HG03439 (cell line): ENCODE data around the gene ZNF573.
"Not testable (repeated sequence)": the region's sequence is repeated elsewhere in the genome, so short reads cannot be mapped to it uniquely, and the experiment has no call there.

Source experiments
- ATAC-seq: cut with Tn5 transposase; IDR thresholded peaks from one replicate; pipeline ENCODE4 v1.9.1; 2021; ENCODE audit warnings: mild to moderate bottlenecking, moderate library complexity; ENCODE audit not compliant: unreplicated experiment

Gene ZNF573

DNA sequence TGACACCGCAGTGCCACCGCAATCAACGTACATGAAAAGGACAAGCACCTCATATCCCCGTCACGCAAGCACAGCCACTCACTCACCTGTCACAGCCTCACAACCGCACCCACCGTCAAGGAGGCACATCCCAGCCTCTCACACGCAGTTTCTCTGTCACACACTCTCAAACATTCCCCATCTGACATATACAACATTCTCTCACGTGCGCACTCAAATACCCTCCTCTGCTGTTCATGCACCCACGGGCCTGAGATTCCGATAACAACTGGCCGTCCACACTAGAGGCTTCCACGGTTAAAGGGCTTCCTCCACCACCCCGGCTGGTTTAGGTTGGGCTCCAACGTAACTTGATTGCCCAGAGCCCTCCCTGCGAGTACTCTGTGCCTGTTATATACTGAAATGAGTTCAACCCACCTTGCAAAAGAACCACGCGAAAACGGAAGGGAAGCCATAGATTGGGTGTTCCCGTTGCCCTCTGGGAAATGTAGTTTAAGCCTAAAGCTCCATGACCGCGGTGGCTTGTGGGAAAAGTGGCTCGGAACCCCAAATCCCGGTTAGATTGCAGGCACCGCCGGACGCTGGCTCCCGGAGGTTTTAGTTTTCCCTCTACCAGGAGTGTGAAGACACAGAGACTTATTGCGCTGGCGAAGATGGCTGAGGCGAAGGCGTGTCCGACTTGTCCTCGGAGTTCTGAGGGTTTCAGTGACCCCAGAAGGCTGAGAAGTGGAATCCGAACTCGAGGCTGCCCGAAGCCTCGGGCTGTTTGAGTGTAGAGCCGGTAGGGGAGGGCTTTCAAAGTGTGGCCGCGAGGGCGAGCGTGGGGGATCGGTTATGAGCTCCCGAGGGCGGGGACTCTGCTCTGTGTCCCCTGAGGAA is at the start of gene ZNF573:
Gene ZNF573, minus strand, starts transcription at position 460 of the 879 bp plus-strand sequence. CDS start 5,857 bp downstream, outside the sequence.
- peak; percentile 81 for ATAC-seq

DNA sequence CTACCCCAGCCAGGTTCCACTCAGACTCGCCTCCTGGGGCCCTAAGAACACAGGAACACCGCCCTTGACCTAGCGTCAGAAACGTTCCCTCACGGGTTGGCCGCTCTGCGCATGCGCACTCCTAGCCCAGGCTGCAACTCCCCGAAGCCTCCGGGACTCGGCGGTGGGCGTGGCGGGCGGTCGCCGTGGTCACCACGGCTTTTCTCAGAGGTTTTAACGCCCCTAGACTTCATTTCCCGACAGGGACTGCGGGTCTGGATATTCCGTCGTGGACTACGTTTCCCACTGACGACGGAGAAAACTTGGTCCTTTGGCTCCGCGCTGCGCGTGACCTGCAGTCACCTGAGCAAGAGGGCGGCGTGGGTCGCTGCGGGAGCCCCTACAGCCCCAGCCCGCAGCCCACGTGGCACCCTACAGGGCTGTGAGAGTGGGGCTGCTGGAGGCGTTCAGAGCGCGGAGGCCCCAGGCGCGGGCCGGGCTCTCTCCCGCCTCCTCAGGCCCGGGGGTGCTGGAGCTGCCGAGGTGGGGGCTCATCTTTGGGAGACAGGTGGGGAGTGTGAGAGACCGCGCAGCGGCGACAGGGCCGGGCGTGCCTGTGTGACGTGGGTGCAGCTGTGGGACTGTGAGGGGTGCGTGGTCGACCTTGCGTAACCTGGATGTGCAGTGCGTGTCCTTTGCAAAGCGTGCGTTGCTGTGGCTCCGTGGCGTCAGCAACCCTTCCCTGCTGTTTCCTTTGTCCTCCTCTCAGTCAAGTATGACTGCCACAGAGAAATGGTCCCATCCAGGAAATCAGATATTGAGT is 38.0 kb upstream of the ZNF573 start:
- no peak for ATAC-seq

DNA sequence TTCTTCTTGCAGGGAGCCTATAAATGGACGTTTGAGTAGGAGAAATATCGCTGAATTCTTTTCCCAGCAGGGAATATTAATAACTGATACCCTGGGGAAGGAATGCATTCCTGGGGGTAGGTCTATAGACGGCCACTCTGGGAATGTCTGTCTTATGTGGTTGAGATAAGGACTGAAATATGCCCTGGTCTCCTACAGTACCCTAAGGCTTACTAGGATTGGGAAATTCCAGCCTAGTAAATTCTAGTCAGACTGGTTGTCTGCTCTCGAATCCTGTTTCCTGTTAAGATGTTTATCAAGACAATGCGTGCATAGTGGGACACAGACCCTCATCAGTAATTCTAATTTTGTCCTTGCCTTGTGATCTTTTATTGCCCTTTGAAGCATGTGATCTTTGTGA is 36.2 kb upstream of the ZNF573 start:
- ATAC-seq, result not testable (repeated sequence)

DNA sequence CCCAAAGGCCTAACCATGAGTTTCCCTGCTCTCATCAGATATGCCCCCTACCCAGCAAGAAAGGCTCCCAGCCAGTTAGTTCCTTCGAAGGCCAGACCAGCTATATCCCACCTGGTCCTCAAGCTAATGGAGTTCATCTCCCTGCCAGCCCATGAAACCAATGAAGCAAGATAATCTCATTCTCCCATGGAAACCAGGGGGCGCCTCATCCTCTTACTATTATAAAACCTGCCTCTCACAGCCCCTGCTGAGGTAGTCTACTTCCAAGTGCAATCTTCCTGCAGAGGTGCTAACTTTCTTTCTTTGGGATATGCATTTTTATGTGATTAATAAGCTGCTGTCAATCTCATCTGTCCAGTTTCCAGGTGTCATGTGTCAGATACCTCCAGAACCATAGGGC is 34.0 kb upstream of the ZNF573 start:
- no peak for ATAC-seq

DNA sequence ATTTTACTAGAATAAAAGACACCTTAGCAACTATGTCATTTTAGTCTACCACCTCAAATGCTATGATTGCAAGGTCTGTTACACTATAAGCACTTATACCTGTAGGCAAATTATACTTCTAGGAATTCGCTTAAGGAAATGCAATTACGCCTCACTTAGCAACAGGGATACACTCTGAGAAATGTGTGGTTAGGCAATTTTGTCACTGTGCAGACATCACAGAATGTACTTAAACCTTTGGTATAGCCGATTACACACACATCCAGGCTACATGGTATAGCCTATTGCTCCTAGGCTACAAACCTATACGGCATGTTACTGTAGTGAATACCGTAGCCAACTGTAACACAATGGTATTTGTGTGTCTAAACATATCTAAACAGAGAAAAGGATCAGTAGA is 30.0 kb upstream of the ZNF573 start:
- no peak for ATAC-seq

DNA sequence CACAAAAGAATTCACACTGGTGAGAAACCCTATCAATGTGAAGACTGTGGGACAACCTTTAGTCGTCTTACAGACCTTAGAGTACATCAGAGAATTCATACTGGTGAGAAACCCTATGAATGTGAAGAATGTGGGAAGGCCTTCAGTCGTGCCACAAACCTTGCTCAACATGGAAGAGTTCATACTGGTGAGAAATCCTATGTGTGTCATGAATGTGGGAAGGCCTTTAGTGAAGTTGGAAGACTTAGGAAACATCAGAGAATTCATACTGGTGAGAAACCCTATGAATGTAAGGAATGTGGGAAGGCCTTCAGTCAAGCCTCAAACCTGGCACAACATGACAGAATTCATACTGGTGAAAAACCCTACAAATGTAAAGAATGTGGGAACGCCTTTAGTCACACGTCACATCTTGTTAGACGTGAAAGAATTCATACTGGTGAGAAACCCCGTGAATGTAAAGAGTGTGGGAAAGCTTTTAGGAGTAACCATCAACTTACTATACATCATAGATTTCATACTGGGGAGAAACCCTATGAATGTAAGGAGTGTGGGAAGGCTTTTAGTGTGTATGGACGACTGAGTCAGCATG is 24.0 kb upstream of the ZNF573 start:
- ATAC-seq, result no peak

DNA sequence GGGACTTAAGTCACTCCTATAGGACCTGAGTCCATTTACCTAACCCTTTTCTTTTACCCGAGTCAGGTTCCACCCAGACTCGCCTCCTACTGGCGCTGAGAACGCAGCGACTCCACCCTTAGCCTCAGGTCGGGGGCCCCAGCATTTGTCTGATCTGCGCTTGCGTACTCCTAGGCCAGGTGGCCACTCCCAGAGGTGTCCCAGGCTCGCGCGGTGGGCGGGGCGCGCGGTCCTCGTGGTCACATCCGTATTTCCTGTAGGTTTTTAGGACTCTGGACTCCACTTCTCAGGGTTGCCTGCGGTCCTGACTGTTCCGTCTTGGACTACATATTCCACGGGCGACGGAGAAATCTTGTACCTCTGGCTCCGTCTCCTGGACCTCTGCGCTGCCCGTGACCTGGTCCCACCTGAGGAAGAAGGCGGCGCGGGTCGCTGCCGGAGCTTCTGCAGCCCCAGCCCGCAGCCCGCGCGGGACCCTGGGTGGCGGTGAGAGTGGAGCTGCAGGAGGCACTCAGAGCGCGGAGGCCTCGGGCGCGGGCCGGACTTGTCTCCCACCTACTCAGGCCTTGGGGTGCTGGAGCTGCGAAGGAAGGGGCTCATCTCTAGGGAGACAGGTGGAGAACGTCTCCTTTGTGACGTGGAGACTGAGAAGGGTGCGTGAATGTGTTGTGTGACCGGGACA is 11.0 kb upstream of the ZNF573 start:
- no peak for ATAC-seq

DNA sequence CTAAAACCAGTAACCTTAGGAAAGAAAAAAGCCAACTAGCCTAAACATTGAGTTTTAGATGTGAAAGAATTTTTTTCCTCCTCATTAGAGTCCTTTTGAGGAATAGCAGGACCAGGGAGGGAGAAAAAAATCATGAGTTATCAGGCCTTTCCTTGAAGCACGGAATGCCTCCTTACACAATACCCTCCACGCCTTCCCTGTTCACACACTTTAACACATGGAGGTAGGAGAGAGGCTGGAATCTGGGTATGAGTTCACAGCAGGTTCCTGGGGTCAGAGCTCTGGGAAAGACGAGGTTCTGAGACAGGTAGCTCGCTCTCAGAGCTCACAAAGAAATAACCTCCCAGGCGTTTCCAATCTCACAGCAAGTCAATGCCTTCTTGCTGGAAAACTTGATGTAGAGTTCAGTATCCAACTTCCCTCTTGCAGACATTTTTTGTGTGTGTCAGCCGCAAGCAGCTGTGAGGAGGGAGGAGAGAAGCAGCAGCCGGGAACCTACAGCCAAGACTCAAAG is 716 bp downstream of the ZNF573 start:
- ATAC-seq, result peak; percentile 17

DNA sequence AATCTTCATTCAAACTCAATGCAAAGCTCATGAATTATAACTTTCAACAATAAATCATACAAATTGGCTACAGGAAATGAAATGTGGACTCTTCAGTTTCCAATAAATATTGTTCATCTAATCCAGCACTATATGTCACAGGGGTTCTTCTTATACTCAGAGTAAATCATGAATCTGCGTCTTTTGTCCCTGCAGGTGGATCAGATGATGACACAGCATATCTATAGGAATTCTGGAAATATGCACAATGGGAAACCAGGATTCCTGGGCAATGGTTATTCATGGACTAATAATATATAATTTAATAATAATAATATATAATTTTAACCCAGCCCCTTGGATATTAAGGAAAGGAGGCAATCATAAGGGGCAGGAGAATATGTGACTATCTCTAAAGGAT is 8.4 kb downstream of the ZNF573 start:
- no peak for ATAC-seq

DNA sequence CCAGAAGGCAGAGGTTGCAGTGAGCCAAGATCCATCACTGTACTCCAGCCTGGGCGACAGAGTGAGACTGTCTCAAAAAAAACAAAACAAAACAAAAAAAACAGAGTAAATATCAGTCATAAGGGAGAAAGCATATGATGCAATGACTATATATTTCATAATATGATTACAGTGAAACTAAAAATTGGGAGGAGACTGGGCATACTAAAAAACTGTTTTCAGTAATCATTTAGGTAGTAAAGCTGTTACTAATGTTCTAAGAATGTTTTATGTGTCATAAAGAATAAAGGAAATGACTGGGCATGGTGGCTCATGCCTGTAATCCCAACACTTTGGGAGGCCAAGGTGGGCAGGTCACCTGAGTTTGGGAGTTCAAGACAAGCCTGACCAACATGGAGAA is 15.9 kb downstream of the ZNF573 start:
- ATAC-seq, result no peak

DNA sequence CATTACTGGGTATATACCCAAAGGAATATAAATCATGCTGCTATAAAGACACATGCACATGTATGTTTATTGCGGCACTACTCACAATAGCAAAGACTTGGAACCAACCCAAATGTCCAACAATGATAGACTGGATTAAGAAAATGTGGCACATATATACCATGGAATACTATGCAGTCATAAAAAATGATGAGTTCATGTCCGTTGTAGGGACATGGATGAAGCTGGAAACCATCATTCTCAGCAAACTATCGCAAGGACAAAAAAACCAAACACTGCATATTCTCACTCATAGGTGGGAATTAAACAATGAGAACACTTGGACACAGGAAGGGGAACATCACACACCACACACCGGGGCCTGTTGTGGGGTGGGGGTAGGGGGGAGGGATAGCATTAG is 21.7 kb downstream of the ZNF573 start:
- not testable (repeated sequence) for ATAC-seq

DNA sequence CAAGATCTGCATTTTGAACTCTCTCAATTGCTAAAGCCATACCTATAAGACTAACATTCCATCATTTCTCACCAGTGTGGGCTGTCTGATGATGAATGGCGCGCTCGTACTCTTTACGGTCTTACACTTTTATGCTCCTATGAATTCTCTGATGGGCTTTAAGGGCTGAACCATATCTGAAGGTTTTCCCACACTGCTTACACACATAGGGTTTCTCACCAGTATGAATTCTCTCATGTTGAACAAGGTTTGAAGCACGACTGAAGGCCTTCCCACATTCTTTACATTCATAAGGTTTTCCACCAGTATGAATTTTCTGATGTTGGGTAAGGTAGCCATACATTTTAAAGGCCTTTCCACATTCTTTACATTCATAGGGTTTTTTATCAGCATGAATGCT is 41.0 kb downstream of the ZNF573 start:
- ATAC-seq, result no peak

DNA sequence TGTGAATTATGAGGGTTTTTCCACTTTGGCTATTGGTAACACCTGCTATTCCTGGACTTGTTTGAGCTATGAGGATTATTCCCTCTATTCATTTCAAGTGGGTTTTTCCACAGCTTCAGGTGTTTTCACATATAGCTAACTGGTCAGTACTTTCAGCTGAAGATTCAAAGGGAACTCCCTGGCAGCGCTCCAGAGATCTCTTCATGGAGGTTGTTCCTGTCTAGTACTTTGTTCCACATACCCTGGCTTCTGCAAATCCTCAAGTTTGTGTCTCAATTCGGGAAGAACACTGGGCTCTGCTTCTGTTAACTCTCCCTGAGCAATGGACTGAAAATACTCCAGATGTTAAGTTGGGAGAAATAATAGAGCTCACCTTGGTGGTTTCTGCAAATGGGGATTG is 54.2 kb downstream of the ZNF573 start:
- no peak for ATAC-seq

DNA sequence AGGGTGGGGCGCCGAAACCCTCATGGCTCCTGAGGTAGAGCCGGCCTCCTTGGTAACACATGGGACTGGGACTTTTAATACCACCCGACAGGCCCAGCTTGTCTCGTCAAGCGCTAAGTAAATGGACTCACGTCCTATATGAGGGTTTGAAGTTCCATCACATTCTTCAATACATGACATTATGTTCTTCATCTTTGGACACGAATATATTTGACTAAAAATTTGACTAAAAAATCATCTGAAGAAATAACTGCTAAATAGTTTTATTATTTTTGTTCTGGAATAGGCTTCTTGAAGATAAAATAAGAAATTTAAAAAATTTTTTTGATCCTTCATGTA is 59.5 kb downstream of the ZNF573 start:
- no peak for ATAC-seq

DNA sequence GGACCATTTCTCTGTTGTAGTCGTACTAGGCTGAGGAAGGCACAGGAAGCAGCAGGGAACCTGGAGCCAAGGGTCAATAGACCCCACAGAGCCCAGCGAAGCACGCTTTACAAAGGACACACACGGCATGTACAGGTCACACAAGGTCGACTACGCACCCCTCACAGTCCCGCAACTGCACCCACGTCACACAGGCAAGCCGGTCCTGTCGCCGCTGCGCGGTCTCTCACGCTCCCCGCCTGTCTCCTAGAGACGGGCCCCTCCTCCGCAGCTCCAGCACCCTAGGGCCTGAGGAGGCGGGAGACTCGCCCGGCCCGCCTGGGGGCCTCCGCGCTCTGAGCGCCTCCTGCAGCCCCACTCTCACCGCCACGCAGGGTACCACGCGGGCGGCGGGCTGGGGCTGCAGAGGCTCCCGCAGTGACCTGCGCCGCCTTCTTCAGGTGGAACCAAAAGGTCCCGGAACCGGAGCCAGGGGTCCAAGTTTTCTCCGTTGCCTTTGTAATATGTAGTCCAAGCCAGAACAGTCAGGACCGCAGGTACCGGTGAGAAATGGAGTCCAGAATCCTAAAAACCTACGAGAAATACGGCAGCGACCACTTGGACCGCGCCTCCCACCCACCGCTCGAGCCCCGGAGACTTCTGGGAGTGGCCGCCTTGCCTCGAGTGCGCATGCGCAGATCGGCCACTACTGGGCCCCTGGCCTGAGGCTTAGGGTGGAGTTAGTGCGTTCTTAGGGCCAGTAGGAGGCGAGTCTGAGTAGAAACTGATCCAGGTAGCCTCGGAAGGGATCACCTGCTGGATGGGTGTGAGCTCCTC is 60.1 kb downstream of the ZNF573 start, which contains the start of gene ZNF607:
Gene ZNF607, minus strand, starts transcription at position 651 of the 816 bp plus-strand sequence. CDS start 8,143 bp downstream, outside the sequence.
- peak; percentile 88 for ATAC-seq

DNA sequence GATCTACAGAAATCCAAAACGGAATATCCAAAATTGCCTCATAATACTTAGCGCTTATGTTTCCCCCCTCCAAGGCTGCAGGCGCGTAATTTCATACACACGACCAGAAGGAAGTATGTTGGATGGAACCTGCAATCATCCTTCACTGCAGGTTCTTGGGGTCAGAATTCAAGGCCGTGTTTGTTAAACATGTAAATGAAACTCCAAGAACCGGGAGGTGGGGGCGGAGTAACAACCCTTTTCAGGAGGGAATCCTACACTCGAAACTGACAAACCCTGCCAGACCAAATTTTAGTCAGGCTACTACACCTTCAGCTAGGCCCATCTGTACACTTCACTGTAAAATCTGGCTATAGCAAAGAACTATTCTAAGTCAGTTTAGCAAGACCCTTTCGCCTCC is 61.1 kb downstream of the ZNF573 start:
- no peak for ATAC-seq

DNA sequence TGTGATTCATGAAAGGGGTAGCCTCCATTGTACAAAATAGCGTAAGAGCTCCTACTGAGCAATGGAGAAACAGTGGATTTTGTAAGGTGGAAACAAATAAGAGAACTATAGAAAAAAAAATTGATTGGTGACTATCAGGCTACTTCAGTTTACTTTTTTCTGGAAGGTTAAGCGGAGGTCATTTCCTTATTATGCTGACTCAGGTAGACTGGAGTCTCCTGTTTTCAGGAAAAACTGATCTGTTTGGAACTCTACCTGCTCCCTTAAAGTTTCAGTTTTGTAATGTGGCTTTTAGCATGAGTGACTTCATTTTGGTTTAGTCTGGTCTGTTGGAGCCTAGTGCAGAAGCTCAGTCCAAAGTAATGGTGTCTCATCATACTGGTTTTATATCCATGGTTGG is 63.2 kb downstream of the ZNF573 start:
- no peak for ATAC-seq

DNA sequence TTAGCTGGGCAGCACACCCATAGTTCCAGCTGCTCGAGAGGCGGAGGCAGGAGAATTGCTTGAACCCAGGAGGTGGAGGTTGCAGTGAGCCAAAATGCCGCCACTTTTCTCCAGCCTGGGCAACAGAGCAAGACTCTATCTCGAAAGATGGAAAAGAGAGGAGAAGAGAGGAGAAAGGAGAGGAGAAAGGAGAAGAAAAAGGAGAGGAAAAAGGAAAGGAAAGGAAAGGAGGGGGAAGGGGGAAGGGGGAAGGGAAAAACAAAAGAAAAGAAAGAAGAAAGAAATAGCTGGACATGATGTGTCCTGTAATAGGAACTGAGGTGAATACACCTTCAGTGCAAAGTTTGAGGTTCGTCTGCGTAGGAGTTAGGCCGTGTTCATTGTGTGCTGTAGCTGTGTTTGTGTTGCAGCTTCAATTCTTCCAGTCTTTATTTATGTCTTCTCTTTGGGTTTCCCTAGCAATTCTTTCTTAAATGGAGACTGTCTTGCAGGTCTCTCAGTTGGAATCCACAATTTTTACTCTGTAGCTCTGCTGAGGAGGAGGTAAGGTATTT is 73.3 kb downstream of the ZNF573 start:
- ATAC-seq, result no peak

DNA sequence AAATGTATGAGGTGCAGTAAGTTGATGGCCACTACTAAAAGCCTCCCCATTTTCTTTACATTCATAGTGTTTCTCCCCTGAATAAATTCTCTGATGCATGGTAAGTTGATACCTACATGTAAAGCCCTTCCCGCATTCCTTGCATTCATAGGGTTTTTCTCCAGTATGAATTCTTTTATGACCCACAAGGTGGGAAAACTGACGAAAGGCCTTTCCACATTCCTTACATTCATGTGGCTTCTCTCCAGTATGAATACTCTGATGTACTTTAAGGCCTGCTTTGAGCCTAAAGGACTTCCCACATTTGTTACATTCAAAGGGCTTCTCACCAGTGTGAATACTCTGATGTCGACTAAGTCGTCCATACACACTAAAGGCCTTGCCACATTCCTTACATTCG is 80.3 kb downstream of the ZNF573 start:
- ATAC-seq, result no peak

DNA sequence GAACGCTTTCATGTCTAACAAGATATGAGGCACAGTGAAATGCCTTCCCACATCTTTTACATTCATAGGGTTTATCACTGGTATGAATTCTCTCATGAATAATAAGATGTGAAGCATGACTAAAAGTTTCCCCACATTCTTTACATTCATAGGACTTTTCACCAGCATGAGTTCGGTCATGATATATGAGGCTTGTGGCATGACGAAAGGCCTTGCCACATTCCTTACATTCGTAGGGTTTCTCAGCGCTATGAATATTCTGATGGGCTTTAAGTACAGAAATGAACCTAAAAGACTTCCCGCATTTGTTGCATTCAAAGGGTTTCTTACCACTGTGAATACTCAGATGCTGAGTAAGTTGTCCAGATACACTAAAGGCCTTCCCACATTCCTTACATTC is 81.2 kb downstream of the ZNF573 start:
- ATAC-seq, result no peak
